NCI-H510A (cell line): ENCODE measurements around the gene MOK.
"Not testable (repeated sequence)": the region's sequence is repeated elsewhere in the genome, so short reads cannot be mapped to it uniquely, and the experiment has no call there.

ENCODE experiments used
- DNase-seq: peaks from one replicate; lab custom pipeline; 2025; lab: John Stamatoyannopoulos, UW

The MOK gene

GRCh38 chr14:102304611-102305506, at the start of gene MOK:
TSS of gene MOK (minus strand) at chr14:102305164. CDS start at chr14:102304968, 196 bp downstream.
- DNase-seq: peak; percentile 84

- no peak for DNase-seq
Observed at GRCh38 chr14:102353126-102353619, 48.2 kb upstream of the MOK start.

- DNase-seq: no peak
Observed at GRCh38 chr14:102352213-102352612, 47.2 kb upstream of the MOK start.

- not testable (repeated sequence) for DNase-seq
Observed at GRCh38 chr14:102351593-102351992, 46.6 kb upstream of the MOK start.

GRCh38 chr14:102351023-102351422, 46.1 kb upstream of the MOK start:
- no peak for DNase-seq

- DNase-seq: no peak
Observed at GRCh38 chr14:102348376-102348775, 43.4 kb upstream of the MOK start.

- DNase-seq: no peak
Observed at GRCh38 chr14:102346645-102347044, 41.7 kb upstream of the MOK start.

GRCh38 chr14:102345232-102345631, 40.3 kb upstream of the MOK start:
- DNase-seq: no peak

GRCh38 chr14:102344485-102344884, 39.5 kb upstream of the MOK start:
- DNase-seq: no peak

GRCh38 chr14:102344084-102344483, 39.1 kb upstream of the MOK start:
- no peak for DNase-seq

- no peak for DNase-seq
Observed at GRCh38 chr14:102342238-102342637, 37.3 kb upstream of the MOK start.

- DNase-seq: no peak
Observed at GRCh38 chr14:102341566-102341965, 36.6 kb upstream of the MOK start.

GRCh38 chr14:102338724-102339123, 33.8 kb upstream of the MOK start:
- no peak for DNase-seq

- DNase-seq: no peak
Observed at GRCh38 chr14:102335163-102335562, 30.2 kb upstream of the MOK start.

GRCh38 chr14:102333795-102334705, 29.1 kb upstream of the MOK start:
- DNase-seq: no peak

GRCh38 chr14:102333390-102333789, 28.4 kb upstream of the MOK start:
- no peak for DNase-seq

GRCh38 chr14:102330806-102331205, 25.8 kb upstream of the MOK start:
- no peak for DNase-seq

GRCh38 chr14:102329381-102329780, 24.4 kb upstream of the MOK start:
- not testable (repeated sequence) for DNase-seq

GRCh38 chr14:102326583-102326982, 21.6 kb upstream of the MOK start:
- DNase-seq: no peak

GRCh38 chr14:102325791-102326345, 20.9 kb upstream of the MOK start:
- no peak for DNase-seq

GRCh38 chr14:102323102-102323501, 18.1 kb upstream of the MOK start:
- DNase-seq: no peak
